ENCODE data around the gene ZNF219. TPM values are rescaled to one million over a fixed set of nuclear protein-coding genes. Genes with fewer than 3 reads are reported as not detected.

ZNF219 gene
- total and polyA plus RNA-seq, 5 donors from 2014 or later, result 1.1 to 5.0 (median 1.4) TPM

- ATAC-seq (ENCODE audit: low read depth in 2 of 2) (no peak), DNase-seq (no peak)
- Mint-ChIP-seq H3K36me3 (no peaks in the 10 kb centered on the region), H3K27ac (peak overlapping the region in 1 of 3 donors; percentile 52), H3K4me3 (peak overlapping the region in 3 of 4 donors; percentile 16 to 83 (median 81)), H3K4me1 (peaks cover 23 to 36% (median 30%) of the 10 kb centered on the region in 4 donors), H3K27me3 (peaks cover 24% of the 10 kb centered on the region), H3K9me3 (peaks cover 0 to 4% (median 0%) of the 10 kb centered on the region in 7 donors)
- H3K27ac ChIP-seq (ENCODE audit: insufficient read depth, low read length, poor library complexity, severe bottlenecking), result no peak overlapping the region
- H3K27me3 ChIP-seq (ENCODE audit: control insufficient read depth, insufficient read depth, low read length), result peaks cover 1% of the 10 kb centered on the region
- peaks cover 35% of the 10 kb centered on the region for H3K4me1 ChIP-seq (ENCODE audit: control insufficient read depth, insufficient read depth, low read length, poor library complexity, severe bottlenecking)
- H3K9me3 ChIP-seq (ENCODE audit: control insufficient read depth in 2 of 2, low read length in 2 of 2), result no peaks in the 10 kb centered on the region
- H3K4me3 ChIP-seq (ENCODE audit: low read depth, low read length), result no peak overlapping the region
- no peaks in the 10 kb centered on the region for H3K36me3 ChIP-seq (ENCODE audit: control insufficient read depth, insufficient read depth, low read length)
Measured at GRCh38 chr14:21101802-21102413, 3.5 kb upstream of the ZNF219 start.

- Mint-ChIP-seq H3K27ac (no peak within 1 kb of the TSS), H3K27me3 (peaks cover 24% of the 10 kb centered on the region), H3K36me3 (no peaks in the 10 kb centered on the region), H3K9me3 (peaks cover 0 to 4% (median 0%) of the 10 kb centered on the region in 7 donors), H3K4me1 (peaks cover 19 to 35% (median 24%) of the 10 kb centered on the region in 4 donors), H3K4me3 (peak within 1 kb of the TSS; percentile 29 to 94 (median 88))
- Histone ChIP-seq H3K36me3 (ENCODE audit: control insufficient read depth, insufficient read depth, low read length) (no peaks in the 10 kb centered on the region), H3K27me3 (ENCODE audit: control insufficient read depth, insufficient read depth, low read length) (peaks cover 1% of the 10 kb centered on the region), H3K4me3 (ENCODE audit: low read depth, low read length) (no peak within 1 kb of the TSS), H3K4me1 (ENCODE audit: control insufficient read depth, insufficient read depth, low read length, poor library complexity, severe bottlenecking) (peaks cover 31% of the 10 kb centered on the region), H3K9me3 (ENCODE audit: control insufficient read depth in 2 of 2, low read length in 2 of 2) (no peaks in the 10 kb centered on the region), H3K27ac (ENCODE audit: insufficient read depth, low read length, poor library complexity, severe bottlenecking) (no peak within 1 kb of the TSS)
- no peak for DNase-seq
- no peak for ATAC-seq (ENCODE audit: low read depth in 2 of 2)
Measured at GRCh38 chr14:21100931-21101330, 2.5 kb upstream of the ZNF219 start, which contains the start of gene TMEM253. Gene TMEM253, plus strand, starts transcription at chr14:21101066. Its CDS starts 278 bp downstream, at chr14:21101344.

DNA sequence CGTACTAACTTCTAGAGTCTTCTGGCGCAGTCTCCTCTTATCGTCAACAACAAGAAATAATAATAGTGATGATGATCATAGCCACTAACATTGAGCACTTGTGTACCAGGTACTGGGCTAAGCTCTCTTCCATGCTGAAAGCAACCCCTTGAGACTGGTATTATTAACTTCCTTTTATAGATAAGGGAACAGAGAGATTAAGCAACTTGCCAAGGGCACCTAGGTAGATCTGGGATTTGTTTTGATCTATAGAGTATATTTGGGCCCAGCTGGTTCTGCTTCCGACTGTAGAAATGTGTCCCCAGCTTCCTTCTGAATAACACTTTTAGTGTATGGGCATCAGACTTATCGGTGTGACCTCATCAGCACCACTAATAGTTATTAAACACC, 1.1 kb upstream of the ZNF219 start:
- Histone ChIP-seq H3K36me3 (ENCODE audit: control insufficient read depth, insufficient read depth, low read length) (no peaks in the 10 kb centered on the region), H3K4me1 (ENCODE audit: control insufficient read depth, insufficient read depth, low read length, poor library complexity, severe bottlenecking) (peaks cover 28% of the 10 kb centered on the region), H3K27ac (ENCODE audit: insufficient read depth, low read length, poor library complexity, severe bottlenecking) (no peak overlapping the region), H3K27me3 (ENCODE audit: control insufficient read depth, insufficient read depth, low read length) (peaks cover 1% of the 10 kb centered on the region), H3K4me3 (ENCODE audit: low read depth, low read length) (no peak overlapping the region), H3K9me3 (ENCODE audit: control insufficient read depth in 2 of 2, low read length in 2 of 2) (no peaks in the 10 kb centered on the region)
- H3K36me3 Mint-ChIP-seq, result no peaks in the 10 kb centered on the region
- peak overlapping the region; percentile 86 to 96 (median 90) for H3K4me3 Mint-ChIP-seq
- peaks cover 0 to 4% (median 0%) of the 10 kb centered on the region in 7 donors for H3K9me3 Mint-ChIP-seq
- peaks cover 17 to 31% (median 20%) of the 10 kb centered on the region in 4 donors for H3K4me1 Mint-ChIP-seq
- ATAC-seq (ENCODE audit: low read depth in 2 of 2), result no peak
- no peak for DNase-seq
- H3K27me3 Mint-ChIP-seq, result peaks cover 24% of the 10 kb centered on the region
- H3K27ac Mint-ChIP-seq, result peak overlapping the region in 2 of 3 donors; percentile 64 to 90

DNA sequence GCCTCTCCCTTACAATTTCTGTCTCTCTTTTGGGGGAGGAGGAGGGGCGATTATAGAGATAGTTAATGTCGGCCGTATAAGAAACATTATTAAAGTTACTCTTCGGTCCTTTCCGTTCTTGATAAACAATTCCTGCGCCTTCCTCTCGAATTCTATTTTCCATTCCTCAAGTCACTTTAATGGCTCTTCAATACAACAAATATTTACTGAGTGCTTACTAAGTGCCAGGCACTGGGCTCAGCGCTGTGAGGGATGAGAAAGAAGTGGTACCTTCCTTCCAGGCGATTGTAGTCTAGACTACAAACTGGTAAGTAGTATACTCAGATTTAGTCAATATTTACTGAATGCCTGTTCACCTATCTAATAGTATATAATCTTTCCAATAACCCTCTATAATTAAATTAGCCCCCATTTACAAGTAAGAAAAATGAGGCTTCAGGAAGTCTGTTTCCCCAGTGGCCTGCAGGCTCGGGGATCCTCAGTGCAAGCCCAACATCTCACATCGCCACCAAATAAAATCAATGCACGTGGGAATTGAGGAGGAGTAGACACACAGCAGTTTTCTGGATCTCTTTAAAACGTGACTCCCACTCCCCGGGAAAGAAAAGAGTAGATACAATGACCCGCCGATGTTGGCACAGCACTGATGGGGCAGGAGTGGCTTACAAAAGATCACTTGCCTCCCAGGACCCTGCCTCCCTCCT, 589 bp upstream of the ZNF219 start:
- Mint-ChIP-seq H3K27ac (peak overlapping the region; percentile 64 to 93 (median 90)), H3K9me3 (peaks cover 0 to 4% (median 0%) of the 10 kb centered on the region in 7 donors), H3K4me1 (peaks cover 15 to 29% (median 17%) of the 10 kb centered on the region in 4 donors), H3K4me3 (peak overlapping the region; percentile 86 to 96 (median 90)), H3K36me3 (no peaks in the 10 kb centered on the region), H3K27me3 (peaks cover 24% of the 10 kb centered on the region)
- Histone ChIP-seq H3K4me3 (ENCODE audit: low read depth, low read length) (peak overlapping the region; percentile 71), H3K9me3 (ENCODE audit: control insufficient read depth in 2 of 2, low read length in 2 of 2) (no peaks in the 10 kb centered on the region), H3K27me3 (ENCODE audit: control insufficient read depth, insufficient read depth, low read length) (peaks cover 1% of the 10 kb centered on the region), H3K27ac (ENCODE audit: insufficient read depth, low read length, poor library complexity, severe bottlenecking) (peak overlapping the region; percentile 55), H3K36me3 (ENCODE audit: control insufficient read depth, insufficient read depth, low read length) (no peaks in the 10 kb centered on the region), H3K4me1 (ENCODE audit: control insufficient read depth, insufficient read depth, low read length, poor library complexity, severe bottlenecking) (peaks cover 24% of the 10 kb centered on the region)
- no peak for ATAC-seq (ENCODE audit: low read depth in 2 of 2)
- DNase-seq, result no peak

DNA sequence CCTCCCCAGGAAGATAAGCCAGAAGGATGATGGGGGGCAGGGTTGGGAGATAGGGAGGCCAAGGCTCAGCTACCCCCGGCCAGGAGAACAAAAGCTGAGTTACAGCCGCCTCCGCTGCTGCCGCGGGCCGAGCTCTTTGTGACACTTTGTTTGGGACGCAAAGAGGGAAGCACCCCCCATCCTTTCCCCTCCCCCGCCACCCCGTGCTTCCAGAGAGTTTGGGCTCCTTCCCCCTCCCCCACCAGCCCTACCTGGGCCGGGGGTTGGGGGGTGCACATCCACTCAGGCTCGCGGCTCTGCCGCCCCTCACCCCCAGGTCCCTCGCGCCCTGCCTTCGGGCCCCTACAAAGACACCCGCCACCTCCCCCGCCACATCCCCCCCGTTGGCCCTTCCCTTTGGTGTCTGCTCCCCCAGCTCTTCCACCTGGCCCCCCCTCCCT, 799 bp downstream of the ZNF219 start:
- DNase-seq, result no peak
- Mint-ChIP-seq H3K27me3 (peaks cover 18% of the 10 kb centered on the region), H3K4me1 (peaks cover 10 to 27% (median 14%) of the 10 kb centered on the region in 4 donors), H3K9me3 (peaks cover 0 to 4% (median 0%) of the 10 kb centered on the region in 7 donors), H3K4me3 (peak overlapping the region; percentile 81 to 94 (median 86)), H3K36me3 (no peaks in the 10 kb centered on the region), H3K27ac (peak overlapping the region in 2 of 3 donors; percentile 87 to 90)
- Histone ChIP-seq H3K36me3 (ENCODE audit: control insufficient read depth, insufficient read depth, low read length) (no peaks in the 10 kb centered on the region), H3K9me3 (ENCODE audit: control insufficient read depth in 2 of 2, low read length in 2 of 2) (no peaks in the 10 kb centered on the region), H3K27ac (ENCODE audit: insufficient read depth, low read length, poor library complexity, severe bottlenecking) (peak overlapping the region; percentile 63), H3K4me1 (ENCODE audit: control insufficient read depth, insufficient read depth, low read length, poor library complexity, severe bottlenecking) (peaks cover 18% of the 10 kb centered on the region), H3K4me3 (ENCODE audit: low read depth, low read length) (peak overlapping the region; percentile 2), H3K27me3 (ENCODE audit: control insufficient read depth, insufficient read depth, low read length) (peaks cover 1% of the 10 kb centered on the region)
- ATAC-seq (ENCODE audit: low read depth in 2 of 2), result no peak

GRCh38 chr14:21096978-21097635, 1.3 kb downstream of the ZNF219 start:
- H3K9me3 ChIP-seq (ENCODE audit: control insufficient read depth in 2 of 2, low read length in 2 of 2), result no peaks in the 10 kb centered on the region
- Mint-ChIP-seq H3K4me3 (peak overlapping the region; percentile 81 to 94 (median 86)), H3K4me1 (peaks cover 10 to 28% (median 17%) of the 10 kb centered on the region in 4 donors), H3K27ac (peak overlapping the region; percentile 63 to 90 (median 87)), H3K27me3 (peaks cover 22% of the 10 kb centered on the region), H3K9me3 (peaks cover 0 to 4% (median 0%) of the 10 kb centered on the region in 7 donors), H3K36me3 (peaks cover 3% of the 10 kb centered on the region)
- peaks cover 20% of the 10 kb centered on the region for H3K4me1 ChIP-seq (ENCODE audit: control insufficient read depth, insufficient read depth, low read length, poor library complexity, severe bottlenecking)
- no peaks in the 10 kb centered on the region for H3K36me3 ChIP-seq (ENCODE audit: control insufficient read depth, insufficient read depth, low read length)
- H3K27me3 ChIP-seq (ENCODE audit: control insufficient read depth, insufficient read depth, low read length), result peaks cover 1% of the 10 kb centered on the region
- DNase-seq, result no peak
- H3K4me3 ChIP-seq (ENCODE audit: low read depth, low read length), result peak overlapping the region; percentile 2
- peak overlapping the region; percentile 63 for H3K27ac ChIP-seq (ENCODE audit: insufficient read depth, low read length, poor library complexity, severe bottlenecking)
- no peak for ATAC-seq (ENCODE audit: low read depth in 2 of 2)

- Histone ChIP-seq H3K27me3 (ENCODE audit: control insufficient read depth, insufficient read depth, low read length) (peaks cover 1% of the 10 kb centered on the region), H3K27ac (ENCODE audit: insufficient read depth, low read length, poor library complexity, severe bottlenecking) (peak overlapping the region; percentile 15), H3K36me3 (ENCODE audit: control insufficient read depth, insufficient read depth, low read length) (no peaks in the 10 kb centered on the region), H3K9me3 (ENCODE audit: control insufficient read depth in 2 of 2, low read length in 2 of 2) (no peaks in the 10 kb centered on the region), H3K4me3 (ENCODE audit: low read depth, low read length) (no peak overlapping the region), H3K4me1 (ENCODE audit: control insufficient read depth, insufficient read depth, low read length, poor library complexity, severe bottlenecking) (peaks cover 20% of the 10 kb centered on the region)
- Mint-ChIP-seq H3K9me3 (peaks cover 0 to 4% (median 0%) of the 10 kb centered on the region in 7 donors), H3K4me1 (peaks cover 10 to 30% (median 17%) of the 10 kb centered on the region in 4 donors), H3K4me3 (peak overlapping the region; percentile 81 to 94 (median 86)), H3K27ac (peak overlapping the region in 2 of 3 donors; percentile 70 to 90), H3K27me3 (peaks cover 22% of the 10 kb centered on the region), H3K36me3 (peaks cover 3% of the 10 kb centered on the region)
- DNase-seq (no peak), ATAC-seq (ENCODE audit: low read depth in 2 of 2) (no peak)
Measured at GRCh38 chr14:21096438-21096837, 2.0 kb downstream of the ZNF219 start.
